Fibroblast of skin of scalp (primary cell): ENCODE measurements around the gene EPS8.
A peak's percentile ranks its signal among the peaks of the same experiment; 100 is the strongest.
"Not testable (repeated sequence)": the region's sequence is repeated elsewhere in the genome, so short reads cannot be mapped to it uniquely, and the experiment has no call there.

ENCODE experiments used
- DNase-seq: peaks from one replicate; pipeline ENCODE4 v3.0.0-alpha.2; 2013

EPS8 gene

GRCh38 chr12:15797818-15798217 lies 8.6 kb upstream of the EPS8 start:
- DNase-seq: no peak

GRCh38 chr12:15796493-15797141 lies 7.4 kb upstream of the EPS8 start:
- DNase-seq: no peak

DNA sequence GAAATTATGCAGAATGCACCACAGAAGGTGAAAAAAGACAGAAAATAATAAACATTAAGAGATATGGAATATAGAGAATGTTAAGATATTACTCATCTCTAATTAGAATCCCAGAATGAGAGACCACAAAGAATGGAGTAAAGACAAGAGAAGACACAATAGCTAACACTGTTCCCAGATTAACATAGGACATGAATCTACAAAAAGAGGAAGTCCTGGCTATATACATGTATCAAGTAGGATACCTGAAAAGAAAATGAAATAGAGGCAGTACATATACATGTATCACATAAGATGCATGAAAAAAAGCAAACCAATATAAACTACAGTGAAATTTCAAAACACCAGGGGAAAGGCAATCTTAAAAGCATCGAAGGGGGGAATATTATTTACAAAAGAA lies 5.6 kb upstream of the EPS8 start:
- DNase-seq: no peak

GRCh38 chr12:15794196-15794595 lies 5.0 kb upstream of the EPS8 start:
- no peak for DNase-seq

DNA sequence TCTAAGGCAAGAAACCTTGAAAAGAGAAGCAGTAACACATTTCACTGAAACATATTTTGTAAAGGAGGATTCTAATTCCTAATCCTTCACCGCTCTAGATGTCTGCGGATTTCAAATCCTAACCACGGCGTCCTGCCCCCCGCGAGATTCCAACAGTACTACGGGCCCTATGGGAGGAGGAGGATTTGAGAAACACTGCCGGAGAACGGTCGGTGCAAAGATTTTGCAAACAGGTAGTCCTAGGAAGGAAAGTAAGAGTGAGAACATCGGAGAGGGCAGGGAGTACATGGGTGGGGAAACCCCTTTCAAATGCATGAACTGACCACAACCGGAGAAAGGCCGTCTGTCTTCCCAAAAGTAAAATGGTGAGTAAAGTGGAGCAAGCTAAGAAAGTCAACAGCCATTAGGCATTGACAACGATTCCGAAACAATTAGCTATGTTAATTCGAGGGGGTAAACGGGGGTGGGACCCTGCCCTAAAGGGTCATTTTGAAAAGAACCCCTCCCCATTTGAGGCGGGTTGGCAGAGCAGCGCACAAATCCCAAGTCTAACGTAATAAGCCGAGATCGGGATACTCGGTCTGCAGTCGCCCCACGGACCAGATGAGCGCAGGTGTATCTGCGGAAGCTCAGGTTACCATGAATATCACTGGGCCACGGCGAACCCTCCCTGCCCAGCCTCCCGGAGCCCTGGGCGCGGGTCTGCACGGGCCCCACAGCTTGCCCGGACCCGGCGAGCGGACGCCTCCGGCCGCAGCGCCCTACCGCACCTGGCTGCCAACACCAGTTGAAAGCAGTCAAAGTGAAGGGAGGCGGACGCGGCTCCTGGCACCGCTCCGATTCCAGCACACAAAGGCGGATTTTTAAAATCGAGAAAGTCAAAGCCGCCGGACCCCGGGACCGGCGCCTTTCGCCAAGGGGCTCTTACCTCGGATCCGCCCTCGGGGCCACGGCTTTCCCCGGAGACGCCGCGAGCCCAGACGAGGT lies 662 bp downstream of the EPS8 start:
- peak; percentile 60 for DNase-seq

- DNase-seq: no peak
These were observed 1.4 kb downstream of the EPS8 start for GRCh38 chr12:15787778-15788177.

DNA sequence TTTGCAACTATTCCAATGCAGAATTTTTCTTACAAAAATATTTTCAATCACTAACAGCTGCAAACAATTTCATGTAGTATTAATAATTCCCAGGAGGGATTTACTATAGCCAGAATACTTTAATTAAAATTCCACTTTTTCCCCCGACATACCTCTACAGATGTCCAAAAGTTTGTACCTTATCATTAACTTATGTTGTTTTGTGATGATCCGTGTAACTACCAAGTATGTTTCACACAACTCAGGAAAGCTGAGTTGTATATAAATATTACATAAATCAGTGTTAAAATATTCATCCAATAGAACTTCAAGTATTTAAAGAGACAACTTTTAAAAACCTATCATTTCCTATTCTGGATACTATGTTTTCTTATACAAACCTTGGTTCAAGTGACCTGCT lies 2.4 kb downstream of the EPS8 start:
- DNase-seq: no peak

- DNase-seq: no peak
These were observed 5.9 kb downstream of the EPS8 start for GRCh38 chr12:15783288-15783687.

DNA sequence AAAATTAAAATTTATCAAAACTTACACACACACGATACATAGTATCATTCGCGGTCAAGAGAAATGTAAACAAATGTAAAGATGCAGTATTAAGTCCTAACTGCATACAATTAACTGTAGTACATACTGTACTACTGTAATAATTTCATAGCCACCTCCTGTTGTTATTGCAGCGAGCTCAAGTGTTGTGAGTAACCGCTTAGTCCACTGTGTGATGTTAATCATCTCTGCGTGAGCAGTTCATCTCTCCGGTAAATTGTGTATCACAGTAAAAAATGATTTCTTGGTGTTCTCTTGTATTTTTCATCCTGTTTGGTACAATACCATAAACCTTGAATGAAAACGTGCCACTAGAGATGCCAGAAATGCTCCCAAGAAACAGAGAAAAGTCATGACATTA lies 6.5 kb downstream of the EPS8 start:
- DNase-seq: no peak

DNA sequence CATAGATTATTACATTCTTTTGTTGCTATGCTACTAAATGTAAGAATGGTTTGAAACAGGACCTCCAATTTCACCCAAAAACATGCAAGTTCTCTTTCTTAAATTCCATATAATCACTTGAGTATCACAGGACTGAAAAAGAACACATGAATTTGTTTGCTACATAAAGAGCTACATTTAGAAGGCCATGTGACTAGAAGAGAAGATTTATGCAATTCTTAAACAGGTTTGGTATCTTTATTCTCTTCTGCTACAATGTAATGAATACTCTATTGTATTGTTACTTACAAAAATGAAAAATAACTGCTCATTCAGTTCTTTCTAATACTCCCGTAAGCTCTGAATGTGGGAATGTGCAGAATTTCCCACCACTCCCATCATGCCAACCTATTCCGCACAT lies 9.3 kb downstream of the EPS8 start:
- no peak for DNase-seq

DNA sequence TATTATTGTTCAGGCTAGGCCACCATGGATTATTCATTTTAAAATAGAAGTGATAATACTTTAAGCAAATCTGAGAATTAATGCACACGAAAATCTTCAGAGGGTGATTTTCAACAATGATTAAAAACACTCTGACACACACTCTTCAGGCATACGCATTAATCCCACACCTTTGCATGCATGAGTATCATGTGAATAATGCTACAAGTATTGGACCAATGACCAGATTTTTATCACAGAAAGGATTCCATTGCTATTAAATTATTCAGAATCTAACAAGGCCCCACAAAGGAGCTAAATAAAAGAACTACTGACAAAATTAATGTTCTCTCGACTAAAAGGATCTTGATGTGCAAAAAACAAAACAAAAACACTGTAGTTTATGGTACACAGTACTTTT lies 11.1 kb downstream of the EPS8 start:
- DNase-seq: no peak

DNA sequence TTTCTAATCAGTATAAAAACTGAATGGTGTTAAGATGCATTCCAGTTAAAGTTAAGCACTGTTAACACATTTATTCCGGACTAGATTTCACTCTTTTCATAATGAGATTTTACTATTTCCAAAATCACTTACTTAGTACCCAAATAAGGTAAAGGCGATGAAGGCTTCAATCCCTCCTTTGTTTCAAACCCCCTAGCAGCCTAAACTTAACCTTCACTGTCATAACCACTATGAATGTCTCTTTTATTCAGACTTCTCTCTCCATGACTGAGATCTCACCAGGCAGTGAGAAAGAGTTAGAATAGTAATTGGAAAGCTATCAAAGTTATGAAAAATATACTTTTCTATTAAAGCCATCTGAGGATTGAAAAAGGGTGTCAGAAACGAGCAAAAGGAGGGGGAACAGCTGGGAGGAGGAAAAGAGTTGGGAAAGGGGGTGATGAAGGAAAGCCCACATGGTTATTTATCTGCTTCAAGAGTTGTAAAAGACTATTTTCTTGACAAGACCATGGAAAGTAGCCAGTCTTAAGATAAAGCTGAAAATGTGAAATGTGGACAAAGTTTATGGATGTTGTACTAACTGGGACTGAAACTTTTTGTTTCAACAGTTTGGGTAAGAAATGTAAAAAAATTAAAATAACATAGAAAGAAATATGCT lies 11.7 kb downstream of the EPS8 start:
- no peak for DNase-seq

GRCh38 chr12:15776532-15776931 lies 12.7 kb downstream of the EPS8 start:
- DNase-seq: no peak

- DNase-seq: peak; percentile 79
These were observed 14.4 kb downstream of the EPS8 start for GRCh38 chr12:15774819-15775218.

- DNase-seq: no peak
These were observed 16.7 kb downstream of the EPS8 start for GRCh38 chr12:15772405-15773018.

GRCh38 chr12:15770581-15770980 lies 18.6 kb downstream of the EPS8 start:
- no peak for DNase-seq

- DNase-seq: no peak
These were observed 19.2 kb downstream of the EPS8 start for GRCh38 chr12:15770021-15770420.

DNA sequence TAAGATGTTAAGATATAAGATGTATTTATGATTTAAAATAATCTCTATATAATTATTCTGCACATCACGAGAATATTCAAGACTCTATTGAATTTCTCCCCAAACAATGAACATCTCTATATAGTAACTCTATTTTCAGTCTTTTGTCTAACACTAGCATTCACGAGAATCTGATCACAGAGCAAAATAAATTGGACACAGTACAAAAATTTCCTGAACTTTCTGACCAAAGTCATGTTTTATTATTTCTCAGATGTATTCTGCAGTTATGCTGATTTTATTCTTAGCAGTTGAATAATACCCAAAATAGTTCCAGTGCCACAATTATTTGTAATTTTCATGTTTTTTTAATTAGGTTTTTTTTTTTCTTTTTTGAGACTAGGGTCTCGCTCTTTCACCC lies 19.6 kb downstream of the EPS8 start:
- DNase-seq: no peak

GRCh38 chr12:15767301-15767700 lies 21.9 kb downstream of the EPS8 start:
- no peak for DNase-seq

DNA sequence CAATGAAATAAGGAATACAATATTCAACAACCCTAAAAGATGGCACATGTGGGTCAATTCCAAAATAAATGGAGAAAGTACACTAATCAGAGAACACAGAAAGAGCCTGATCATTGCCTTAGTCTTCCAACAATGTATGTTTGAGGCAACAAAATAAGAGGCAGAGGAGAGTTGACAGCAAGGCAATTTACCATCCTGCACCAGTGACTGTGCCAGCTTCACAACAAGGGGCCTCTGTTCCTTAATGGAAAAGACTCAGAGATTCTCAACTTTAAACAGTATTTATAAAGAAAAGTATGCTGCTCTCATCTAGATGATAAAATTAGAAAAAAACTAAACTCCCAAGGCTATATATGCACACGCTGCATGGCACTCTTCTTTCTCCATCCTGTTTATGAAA lies 25.9 kb downstream of the EPS8 start:
- no peak for DNase-seq

GRCh38 chr12:15762162-15762561 lies 27.0 kb downstream of the EPS8 start:
- DNase-seq: not testable (repeated sequence)

- DNase-seq: peak; percentile 88
These were observed 31.5 kb downstream of the EPS8 start for GRCh38 chr12:15757553-15758255.
